RPMI7951 (cell line): ENCODE measurements around the gene TPO. TPM values are rescaled to one million over a fixed set of nuclear protein-coding genes. Genes with fewer than 3 reads are reported as not detected.
"Not testable (repeated sequence)": the region's sequence is repeated elsewhere in the genome, so short reads cannot be mapped to it uniquely, and the experiment has no call there.

ENCODE experiments used
- DNase-seq: peaks from one replicate; pipeline ENCODE4 v3.0.0-alpha.2; 2012; ENCODE audit warnings: low read depth
- total RNA-seq: library from RNA; depleted of rRNA; stranded (reverse); fragments of >200 nt; shearing (Covaris generic); gene quantifications from 2 replicates; pipeline ENCODE4 v1.2.3, GENCODE V29; 2014; rRNA removed

TPO gene
- not detected in 2 replicates for total RNA-seq

DNA sequence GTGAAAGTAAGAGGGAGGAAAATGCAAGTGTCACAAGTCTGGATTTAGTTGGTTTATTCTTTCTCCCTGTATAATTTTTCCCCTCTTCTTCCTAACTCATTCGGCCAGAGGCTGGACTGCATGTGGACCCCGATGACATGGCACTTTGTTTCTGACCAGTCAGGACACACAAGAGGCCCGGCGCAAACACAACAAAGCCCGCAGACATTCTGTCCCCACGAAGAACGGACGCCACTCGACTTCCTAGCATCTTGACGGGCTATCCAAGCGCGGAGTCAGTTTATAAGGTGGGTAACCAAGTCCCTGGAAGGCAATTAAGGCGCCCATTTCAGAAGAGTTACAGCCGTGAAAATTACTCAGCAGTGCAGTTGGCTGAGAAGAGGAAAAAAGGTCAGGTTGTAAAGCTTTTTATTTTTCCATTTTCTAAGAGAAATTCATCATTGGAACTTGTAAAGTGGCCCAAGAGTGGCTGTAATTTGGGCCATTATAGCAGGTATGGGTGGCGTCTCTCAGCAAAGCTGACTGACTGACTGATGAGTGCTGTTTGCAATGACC is at the start of gene TPO:
Gene TPO (plus strand): TSS at position 308 of the 555 bp plus-strand sequence. CDS start 946 bp downstream, outside the sequence.
- DNase-seq: no peak

DNA sequence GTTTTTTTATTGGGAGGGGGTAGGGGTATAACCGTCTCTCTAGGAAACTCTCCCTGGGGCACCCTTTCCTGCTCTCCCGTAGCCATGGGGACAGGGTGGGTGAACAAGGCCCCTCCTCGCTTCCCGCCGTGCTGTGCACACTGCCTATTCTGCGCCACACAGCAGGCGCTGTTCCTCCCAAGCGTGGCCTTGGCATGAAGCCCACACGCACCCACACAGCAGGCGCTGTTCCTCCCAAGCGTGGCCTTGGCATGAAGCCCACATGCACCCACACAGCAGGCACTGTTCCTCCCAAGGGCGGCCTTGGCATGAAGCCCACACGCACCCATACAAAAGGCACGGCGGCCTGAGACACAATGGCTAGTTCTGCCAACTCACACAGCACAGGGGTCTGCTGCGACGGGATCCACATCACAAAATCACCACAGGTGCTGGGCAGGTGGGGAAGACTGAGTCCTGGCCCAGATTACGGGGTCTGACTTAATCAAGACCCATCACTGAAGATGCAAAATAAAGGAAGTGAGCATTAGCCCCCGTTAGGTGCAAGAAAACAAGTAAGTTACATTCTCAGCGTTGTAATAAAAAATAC is 46.6 kb upstream of the TPO start:
- DNase-seq: no peak

DNA sequence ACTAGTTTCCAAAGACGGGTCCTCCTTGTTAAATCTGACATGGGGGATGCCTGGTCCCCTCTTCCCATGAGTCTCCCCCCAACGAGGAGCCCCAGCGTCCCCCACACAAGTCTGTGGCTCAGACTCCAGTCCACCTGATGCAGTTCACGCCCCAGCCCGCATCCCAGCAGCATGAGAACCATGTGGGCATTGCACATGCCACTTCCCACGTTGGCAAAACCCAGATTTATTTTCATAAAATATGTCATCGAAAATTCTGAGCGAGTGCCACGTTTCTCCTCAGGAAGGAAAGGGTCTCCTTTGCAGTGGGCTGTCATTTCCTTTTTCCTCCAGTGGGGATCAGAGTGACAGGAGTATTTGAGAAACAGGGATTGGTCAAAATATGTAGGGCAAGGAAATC is 45.7 kb upstream of the TPO start:
- no peak for DNase-seq

DNA sequence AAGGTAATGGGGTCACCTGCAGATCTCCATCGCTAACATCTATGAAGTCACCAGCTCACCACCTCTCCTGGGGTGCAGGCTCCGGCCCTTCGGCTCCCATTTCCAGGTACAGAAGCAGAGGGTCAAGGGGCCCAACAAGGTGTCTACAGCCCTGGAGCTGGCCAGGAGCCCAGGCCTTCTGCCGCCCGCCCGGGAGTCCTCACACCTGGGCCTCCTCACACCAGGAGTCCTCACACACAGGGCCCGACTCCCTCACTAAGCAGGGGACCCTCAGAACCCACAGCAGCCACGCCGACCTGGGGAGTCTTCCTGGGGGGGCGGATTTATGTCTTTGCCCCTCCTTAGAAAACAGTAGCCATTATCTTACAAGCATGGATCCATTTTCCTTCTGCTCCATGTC is 43.4 kb upstream of the TPO start:
- no peak for DNase-seq

DNA sequence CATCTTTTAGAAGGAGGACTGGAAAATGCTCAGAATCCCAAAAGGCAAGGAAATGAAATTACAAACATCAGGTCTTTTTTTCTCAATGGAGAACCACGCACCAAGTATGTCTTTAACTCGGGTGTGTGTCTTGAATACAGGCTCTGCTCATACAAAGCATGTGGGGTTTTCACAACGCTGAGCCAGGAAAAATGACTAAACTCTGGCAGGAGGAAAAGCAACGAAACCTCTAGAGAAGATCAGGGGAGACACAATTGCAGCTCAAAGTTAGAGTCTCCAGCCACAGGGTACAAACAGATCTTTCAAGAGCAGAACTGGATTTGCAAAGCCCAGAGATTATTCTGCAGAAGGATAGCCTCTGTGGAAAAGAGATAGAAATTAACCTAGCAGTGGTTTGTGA is 42.8 kb upstream of the TPO start:
- no peak for DNase-seq

DNA sequence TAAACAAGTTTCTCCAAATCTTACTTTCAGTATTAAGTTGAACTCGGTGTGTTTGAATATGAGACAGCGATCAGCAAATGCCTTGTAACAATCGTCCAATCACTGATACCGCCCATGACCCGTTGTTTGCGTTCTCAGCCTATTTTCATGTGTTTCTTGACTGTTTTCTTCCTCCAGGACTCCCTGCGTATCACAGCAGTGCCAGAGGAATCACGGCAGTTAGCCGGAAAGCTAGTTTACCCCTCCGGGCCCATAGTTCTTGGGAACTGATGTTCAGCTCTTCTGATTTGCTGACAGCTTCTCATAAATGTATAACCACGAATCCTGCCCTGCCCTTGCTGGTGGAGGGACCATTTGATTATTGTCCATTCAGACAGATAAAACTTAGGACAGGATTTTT is 42.2 kb upstream of the TPO start:
- DNase-seq: no peak

DNA sequence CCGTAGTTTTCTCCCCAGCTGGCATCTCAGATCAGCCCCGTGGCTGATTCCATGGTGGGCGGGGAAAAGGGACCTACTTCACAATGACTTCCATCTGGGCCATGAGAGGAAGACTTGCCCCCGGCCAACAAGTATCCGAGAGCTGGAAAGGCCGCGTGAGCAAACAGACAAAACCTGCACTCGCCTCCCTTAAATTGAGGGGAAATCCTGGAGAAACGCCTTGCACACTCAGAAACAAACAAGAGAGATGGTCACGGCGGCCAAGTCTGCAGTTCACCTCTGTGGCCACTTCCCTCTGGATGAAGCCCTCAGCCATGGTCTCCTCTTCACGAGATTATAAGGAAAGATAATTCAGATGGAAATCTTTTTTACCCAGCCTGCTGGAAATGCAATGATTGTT is 39.4 kb upstream of the TPO start:
- no peak for DNase-seq

DNA sequence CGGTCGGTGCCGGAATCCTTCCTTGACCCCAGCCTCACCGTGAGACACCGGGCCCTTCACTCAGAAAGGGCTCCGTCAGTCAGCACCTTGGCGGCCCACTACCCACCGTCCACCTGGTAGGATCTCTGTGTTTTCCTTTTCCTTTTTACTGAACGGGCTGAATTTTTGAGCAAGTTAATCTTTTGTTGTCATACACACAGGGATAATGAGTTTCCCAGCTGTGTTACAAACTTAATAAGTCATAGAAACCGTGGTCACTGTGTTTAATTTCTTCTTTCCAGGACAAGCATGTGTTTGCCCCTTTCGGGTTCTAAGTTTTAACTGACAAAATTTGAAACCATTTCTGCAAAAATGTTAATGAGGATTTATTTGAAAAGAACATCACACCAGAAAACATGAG is 39.0 kb upstream of the TPO start:
- no peak for DNase-seq

DNA sequence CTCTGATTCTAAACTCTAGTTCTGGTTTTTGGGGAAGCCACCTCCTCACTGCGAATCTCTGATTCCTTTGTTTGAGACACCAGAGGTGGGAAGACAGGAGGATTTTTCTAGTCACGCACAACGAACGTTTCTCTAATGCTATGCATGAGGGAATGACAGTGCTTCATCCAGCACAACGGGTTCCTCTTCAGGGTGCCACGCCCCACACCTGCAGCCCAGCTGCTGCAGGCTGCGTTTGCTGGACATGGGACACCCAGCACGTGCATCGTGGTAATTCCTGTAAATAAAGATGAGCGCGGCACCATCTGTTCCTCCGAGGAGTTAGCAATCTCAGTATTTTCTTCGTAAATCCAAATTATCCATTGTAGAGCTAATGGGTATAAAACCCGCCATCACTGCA is 37.5 kb upstream of the TPO start:
- DNase-seq: no peak

DNA sequence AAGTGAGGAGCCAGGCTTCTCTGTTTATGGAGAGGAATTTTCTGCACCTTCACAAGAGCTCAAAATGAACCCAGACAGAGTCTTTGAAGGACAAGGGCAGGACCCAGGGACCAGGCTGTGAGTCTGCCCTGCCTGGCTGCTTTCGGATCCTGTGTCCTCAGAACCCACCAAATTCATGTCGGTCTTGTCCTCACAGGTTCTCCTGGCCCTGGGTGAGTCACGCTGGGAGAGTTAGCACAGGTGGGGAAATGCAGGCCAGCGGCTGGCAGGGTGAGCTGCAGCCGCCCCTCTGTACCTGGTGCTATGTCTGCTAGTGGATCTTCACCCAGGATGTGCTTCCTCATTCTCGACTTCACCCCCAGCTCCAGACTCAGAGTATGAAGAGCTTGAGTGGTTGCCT is 35.8 kb upstream of the TPO start:
- no peak for DNase-seq

DNA sequence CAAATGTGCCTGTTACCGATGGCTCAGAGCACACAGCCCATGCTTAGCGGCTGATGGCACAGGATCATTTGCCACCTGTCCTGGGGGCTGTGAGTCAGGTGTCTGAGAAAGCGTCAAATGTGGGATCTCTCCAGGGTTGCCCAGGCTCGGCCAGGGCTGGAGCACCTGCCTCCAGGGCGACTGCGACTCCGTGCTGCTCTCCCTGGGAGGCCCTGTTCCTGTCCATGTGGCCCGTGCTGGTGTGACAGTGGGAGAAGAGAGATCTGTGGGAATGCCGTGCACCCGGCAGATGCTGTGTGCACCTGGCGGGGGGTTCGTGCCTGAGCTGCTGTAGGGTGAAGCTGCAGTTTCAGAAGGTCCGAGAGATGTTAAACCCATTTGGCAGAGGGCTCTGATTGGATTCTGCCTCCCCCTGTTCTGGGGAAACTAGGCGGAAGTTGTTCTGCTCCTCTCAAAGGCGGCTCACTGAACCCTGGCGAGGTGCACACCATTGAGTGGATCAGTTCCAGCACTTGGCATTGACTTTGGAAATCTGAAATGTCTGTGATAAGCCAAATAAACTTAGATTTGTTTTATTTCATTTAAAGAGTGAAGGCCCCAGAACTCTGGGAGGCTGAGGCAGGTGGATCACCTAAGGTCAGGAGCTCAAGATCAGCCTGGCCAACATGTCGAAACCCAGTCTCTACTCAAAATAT is 34.7 kb upstream of the TPO start:
- DNase-seq: no peak

DNA sequence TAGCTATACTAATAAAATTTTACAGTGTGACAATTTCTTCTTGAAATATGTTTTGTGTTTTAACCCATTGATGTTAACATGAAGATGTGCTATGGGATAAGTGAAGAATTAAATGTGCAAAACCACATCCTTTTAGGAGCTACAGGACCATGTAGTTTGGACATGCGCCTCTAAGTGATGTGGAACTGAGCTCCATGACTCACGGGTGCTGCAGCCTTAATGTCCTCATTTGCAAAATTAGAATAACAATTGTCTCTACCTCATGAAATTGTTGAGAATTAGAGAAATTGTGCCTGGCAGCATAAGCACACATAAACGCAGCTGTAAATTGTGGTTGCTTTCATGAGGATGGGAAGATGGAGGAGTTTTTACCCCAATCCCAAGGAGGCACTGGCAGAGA is 31.6 kb upstream of the TPO start:
- DNase-seq: no peak

DNA sequence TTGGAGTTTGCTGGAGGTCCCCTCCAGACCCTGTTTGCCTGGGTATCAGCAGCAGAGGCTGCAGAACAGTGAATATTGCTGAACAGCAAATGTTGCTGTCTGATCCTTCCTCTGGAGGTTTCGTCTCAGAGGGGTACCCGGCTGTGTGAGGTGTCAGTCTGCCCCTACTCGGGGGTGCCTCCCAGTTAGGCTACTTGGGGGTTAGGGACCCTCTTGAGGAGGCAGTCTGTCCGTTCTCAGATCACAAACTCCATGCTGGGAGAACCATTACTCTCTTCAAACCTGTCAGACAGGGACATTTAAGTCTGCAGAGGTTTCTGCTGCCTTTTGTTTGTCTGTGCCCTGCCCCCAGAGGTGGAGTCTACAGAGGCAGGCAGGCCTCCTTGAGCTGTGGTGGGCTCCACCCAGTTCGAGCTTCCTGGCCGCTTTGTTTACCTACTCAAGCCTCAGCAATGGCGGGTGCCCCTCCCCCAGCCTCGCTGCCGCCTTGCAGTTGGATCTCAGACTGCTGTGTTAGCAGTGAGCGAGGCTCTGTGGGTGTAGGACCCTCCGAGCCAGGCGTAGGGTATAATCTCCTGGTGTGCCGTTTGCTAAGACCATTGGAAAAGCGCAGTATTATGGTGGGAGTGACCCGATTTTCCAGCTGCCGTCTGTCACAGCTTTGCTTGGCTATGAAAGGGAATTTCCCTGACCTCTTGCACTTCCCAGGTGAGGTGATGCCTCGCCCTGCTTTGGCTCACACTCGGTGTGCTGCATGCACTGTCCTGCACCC is 25.1 kb upstream of the TPO start:
- DNase-seq: not testable (repeated sequence)

DNA sequence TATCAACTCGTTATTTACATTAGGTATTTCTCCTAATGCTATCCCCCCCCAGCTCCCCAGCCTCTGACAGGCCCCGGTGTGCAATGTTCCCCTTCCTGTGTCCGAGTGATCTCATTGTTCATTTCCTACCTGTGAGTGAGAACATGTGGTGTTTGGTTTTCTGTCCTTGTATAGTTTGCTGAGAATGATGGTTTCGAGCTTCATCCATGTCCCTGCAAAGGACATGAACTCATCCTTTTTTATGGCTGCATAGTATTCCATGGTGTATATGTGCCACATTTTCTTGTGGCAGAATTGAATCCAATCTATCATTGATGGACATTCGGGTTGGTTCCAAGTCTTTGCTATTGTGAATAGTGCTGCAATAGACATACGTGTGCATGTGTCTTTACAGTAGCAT is 23.1 kb upstream of the TPO start:
- not testable (repeated sequence) for DNase-seq

DNA sequence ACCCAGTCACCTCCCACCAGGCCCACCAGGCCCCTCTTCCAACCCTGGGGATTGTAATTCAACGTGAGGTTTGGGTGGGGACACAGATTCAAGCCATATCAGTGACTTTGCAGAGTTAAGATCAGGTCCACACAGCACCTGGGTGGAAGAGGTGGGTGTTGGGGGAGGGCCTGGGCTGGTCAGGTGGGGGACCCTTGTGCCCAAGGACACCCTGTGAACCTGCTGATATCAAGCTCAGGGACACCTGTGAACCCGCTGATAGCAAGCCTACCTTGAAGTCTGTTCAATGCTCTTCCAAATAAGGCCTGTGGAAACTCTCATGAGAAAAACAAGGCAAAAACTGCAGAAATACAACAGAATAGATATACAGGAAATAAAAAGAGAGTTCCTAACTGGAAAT is 19.9 kb upstream of the TPO start:
- DNase-seq: no peak

DNA sequence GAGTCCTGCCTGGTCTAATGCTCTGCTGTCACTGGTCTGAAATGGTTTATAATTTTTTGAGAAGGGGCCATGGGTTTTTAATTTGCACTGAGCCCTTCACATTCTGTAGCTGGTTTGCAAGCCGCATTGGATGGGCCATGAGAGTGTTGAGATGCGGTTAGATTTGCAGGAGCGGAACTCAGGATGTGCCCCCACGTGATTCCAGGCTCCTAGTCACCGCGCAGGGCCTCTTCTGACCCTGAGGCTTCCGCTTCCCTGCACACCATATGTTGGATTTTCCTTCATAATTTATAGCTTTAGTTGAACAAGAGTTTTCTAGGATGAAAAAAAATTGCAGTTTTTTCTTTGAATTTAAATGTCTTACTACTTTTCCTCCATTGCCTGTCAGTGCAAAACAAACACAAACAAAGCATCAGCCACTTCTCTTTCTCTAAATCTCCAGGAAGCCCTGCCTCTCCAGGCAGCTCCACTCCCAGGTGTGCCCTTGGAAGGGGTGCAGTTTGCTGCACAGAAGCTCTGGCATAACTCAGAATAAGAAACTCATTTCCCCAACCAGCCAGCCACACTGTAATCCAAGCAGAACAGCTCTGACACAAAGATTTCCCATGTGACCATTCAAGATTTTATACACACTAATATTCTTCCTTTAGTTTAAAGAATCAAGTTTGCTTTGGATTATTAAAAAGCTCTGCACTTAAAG is 18.4 kb upstream of the TPO start:
- peak; percentile 25 for DNase-seq

DNA sequence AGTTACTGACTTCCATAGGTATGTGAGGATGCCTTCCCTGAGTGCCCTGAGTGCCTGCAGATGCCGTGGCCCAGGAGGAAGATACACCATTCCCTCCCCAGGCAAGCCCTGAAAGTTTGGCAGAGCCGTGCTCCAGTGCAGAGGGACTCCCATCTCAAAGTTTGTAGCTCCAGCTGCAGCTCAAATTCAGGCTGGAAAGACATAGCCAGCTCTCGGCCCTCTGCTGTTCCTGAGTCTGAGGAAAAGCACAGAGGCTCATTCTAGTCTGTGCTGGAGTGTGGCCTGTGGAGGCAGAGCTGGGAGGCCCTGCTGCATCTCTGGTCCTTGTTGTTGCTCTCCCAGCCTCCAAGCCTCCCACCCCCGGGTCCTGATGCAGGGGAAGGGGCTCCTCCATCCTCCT is 15.9 kb upstream of the TPO start:
- DNase-seq: no peak

DNA sequence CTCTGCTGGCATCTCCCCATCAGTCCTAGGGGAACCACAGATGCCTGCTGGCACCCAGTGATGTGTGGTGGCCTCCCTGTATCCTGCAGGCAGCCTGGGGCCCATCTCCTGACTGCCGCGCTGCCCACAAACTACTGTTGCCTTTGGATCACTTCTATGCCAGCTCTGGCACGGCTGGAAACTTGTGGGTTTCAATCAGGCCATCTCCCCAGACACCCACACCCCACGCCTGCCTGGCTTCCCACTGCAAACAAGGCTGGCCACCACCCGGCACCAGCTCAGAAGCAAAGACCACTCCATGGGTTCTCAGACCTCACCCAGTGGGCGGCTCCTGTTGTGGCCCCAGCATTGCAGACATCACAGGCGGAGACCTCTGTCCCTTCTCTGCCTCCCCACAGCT is 15.1 kb upstream of the TPO start:
- DNase-seq: no peak

DNA sequence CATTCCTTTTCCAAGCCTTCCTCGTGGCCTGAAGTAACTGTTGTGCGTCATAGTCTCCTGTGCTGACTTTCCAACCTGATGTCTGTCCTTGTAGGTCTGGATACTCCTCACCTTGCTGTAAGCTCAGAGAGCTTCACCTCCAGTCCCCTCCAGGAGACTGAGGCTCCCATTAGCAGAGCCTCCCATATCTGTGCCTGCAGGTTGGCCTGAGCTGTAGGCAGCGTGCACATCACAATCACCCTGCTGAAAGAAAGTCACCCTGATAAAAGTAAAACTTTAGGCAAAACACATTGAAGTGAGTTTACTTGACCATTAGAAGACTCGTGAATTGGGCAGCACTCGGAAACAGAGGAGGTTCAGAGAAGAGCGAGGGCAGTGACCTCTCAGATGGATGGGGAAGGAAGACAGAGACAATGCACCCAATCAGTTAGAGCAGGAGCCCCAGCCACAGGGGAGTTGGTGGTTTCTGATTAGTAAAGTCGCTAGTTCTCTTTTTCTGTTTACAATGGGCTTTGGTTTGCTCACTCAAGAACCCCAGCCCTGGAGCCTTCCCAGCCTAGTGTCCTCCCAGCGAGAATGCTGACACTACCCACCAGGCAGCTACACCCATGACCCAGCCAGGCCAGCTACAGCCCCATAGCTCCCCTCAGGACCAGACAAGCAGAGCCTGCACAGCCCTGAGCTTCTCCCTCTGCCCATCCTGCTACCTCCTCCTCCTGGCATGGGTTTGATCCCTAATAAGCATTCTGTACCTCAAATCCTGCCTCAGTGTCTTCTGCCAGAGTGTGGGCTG is 12.1 kb upstream of the TPO start:
- no peak for DNase-seq

DNA sequence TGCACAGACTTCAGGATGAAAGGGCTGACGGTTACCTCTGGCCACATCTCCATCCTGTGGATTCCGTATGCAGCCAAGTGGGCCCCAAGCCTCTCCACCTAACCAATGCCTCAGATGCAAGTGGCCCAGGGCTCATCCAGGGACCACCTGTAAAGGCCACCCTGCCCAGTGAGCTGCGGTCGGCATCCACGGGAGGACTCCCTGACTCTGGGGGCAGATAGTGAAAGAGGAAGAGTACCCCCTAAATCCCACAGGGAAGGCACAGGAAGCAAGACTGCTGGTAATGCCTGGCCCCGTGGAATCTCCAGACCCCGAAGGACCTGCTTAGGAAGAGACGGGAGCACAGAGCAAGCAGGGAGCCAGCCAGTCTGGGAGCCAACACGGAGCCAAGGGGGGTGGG is 11.2 kb upstream of the TPO start:
- no peak for DNase-seq

DNA sequence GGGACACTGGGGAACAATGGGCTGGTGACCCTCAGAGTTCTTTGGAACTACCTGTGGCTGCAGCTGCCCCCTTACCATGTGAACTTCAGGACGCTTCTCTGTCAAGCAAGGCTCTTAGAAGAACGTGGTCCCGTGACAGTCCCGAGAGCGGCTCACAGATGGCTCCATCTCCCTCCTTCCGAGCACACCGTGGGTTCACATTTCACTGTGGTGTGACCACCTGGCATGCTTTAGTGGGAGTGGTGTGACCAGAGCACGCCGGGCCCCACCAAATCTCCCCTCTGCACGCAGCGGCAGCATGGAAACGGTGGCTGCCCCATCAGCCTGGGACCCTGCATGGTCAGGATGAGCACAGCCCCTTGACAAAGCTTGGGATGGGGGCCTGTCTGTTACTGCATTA is 9.7 kb upstream of the TPO start:
- DNase-seq: no peak
